Upper lobe of right lung (tissue), 1 donor: ENCODE data around the gene CUEDC1. TPM values are rescaled to one million over a fixed set of nuclear protein-coding genes. Genes with fewer than 3 reads are reported as not detected.

ENCODE experiments used
- ATAC-seq: fragments of 200-7000 bp; cut with Tn5 transposase; one replicate; pipeline ENCODE4 v1.9.1; 2020; ENCODE audit warnings: mild to moderate bottlenecking, moderate library complexity
- DNase-seq: peaks from one replicate; pipeline ENCODE4 v3.0.0-alpha.2; 2020
- H3K27ac ChIP-seq: fragments of 200-600 bp; one replicate; pipeline ENCODE4 v1.8.0; 2022
- H3K27me3 ChIP-seq: fragments of 200-600 bp; one replicate; pipeline ENCODE4 v1.8.0; 2022; ENCODE audit warnings: mild to moderate bottlenecking
- H3K36me3 ChIP-seq: fragments of 200-600 bp; one replicate; pipeline ENCODE4 v1.8.0; 2022
- H3K4me1 ChIP-seq: fragments of 200-600 bp; one replicate; pipeline ENCODE4 v1.8.0; 2022
- H3K4me3 ChIP-seq: fragments of 200-600 bp; one replicate; pipeline ENCODE4 v1.8.0; 2022; ENCODE audit warnings: mild to moderate bottlenecking
- H3K9me3 ChIP-seq: fragments of 200-600 bp; one replicate; pipeline ENCODE4 v1.8.0; 2022
- CTCF ChIP-seq: fragments of 200-600 bp; IDR thresholded peaks from one replicate; pipeline ENCODE4 v1.8.0; 2022; ENCODE audit warnings: antibody characterized with exemption
- intact Hi-C: fragments of 100-400 bp; cut with DNase I; formaldehyde crosslinking; loops from one replicate; pipeline ENCODE4 v1.11.0; 2022
- total RNA-seq: library from RNA; stranded (reverse); fragmentation: NEBNext Ultra II Directional; extraction: Animal tissue kit (Norgen Biotek cat#: 25700); gene quantifications from one replicate; pipeline ENCODE4 v1.2.1, GENCODE V29; 2021
- donor health status: DM: no; HTN: yes; CAD: no; lungs with severe emphysema.

CUEDC1 gene
- total RNA-seq, 1 donor from 2014 or later: 41.9 TPM

- DNase-seq (no peak), ATAC-seq (no peak)
- H3K36me3 ChIP-seq: peaks cover 7% of the 10 kb centered on the region
- H3K4me3 ChIP-seq: no peak overlapping the region
- peaks cover 22% of the 10 kb centered on the region for H3K4me1 ChIP-seq
- H3K27ac ChIP-seq: no peak overlapping the region
- no peaks in the 10 kb centered on the region for H3K9me3 ChIP-seq
- intact Hi-C loops: no loop called here
- no peak for TF ChIP-seq CTCF
- no peaks in the 10 kb centered on the region for H3K27me3 ChIP-seq
Observed at GRCh38 chr17:57867126-57867525, 88.1 kb downstream of the CUEDC1 start.

- Histone ChIP-seq H3K4me3 (no peak overlapping the region), H3K27ac (no peak overlapping the region), H3K9me3 (no peaks in the 10 kb centered on the region), H3K4me1 (peaks cover 24% of the 10 kb centered on the region), H3K27me3 (no peaks in the 10 kb centered on the region), H3K36me3 (peaks cover 7% of the 10 kb centered on the region)
- ATAC-seq (no peak), DNase-seq (no peak)
- no peak for TF ChIP-seq CTCF
- intact Hi-C loops: no loop called here
Observed at GRCh38 chr17:57866723-57867122, 88.5 kb downstream of the CUEDC1 start.

GRCh38 chr17:57866319-57866718 is 88.9 kb downstream of the CUEDC1 start:
- H3K4me1 ChIP-seq: peaks cover 28% of the 10 kb centered on the region
- no peak overlapping the region for H3K27ac ChIP-seq
- DNase-seq: no peak
- ATAC-seq: no peak
- no peak overlapping the region for H3K4me3 ChIP-seq
- H3K9me3 ChIP-seq: no peaks in the 10 kb centered on the region
- no peaks in the 10 kb centered on the region for H3K27me3 ChIP-seq
- TF ChIP-seq CTCF: no peak
- intact Hi-C loops: no loop called here
- H3K36me3 ChIP-seq: peaks cover 6% of the 10 kb centered on the region

GRCh38 chr17:57864273-57864672 is 90.9 kb downstream of the CUEDC1 start:
- Histone ChIP-seq H3K9me3 (no peaks in the 10 kb centered on the region), H3K36me3 (no peaks in the 10 kb centered on the region), H3K27ac (no peak overlapping the region), H3K4me3 (no peak overlapping the region), H3K27me3 (no peaks in the 10 kb centered on the region), H3K4me1 (peaks cover 36% of the 10 kb centered on the region)
- no peak for TF ChIP-seq CTCF
- peak; percentile 19 for DNase-seq
- intact Hi-C loops: no loop called here
- ATAC-seq: no peak

GRCh38 chr17:57862694-57863667 is 92.2 kb downstream of the CUEDC1 start:
- Histone ChIP-seq H3K4me3 (no peak overlapping the region), H3K27me3 (no peaks in the 10 kb centered on the region), H3K27ac (peak overlapping the region; percentile 76), H3K36me3 (no peaks in the 10 kb centered on the region), H3K9me3 (no peaks in the 10 kb centered on the region), H3K4me1 (peaks cover 26% of the 10 kb centered on the region)
- ATAC-seq (no peak), DNase-seq (peak; percentile 42)
- intact Hi-C loops: no loop called here
- no peak for TF ChIP-seq CTCF
